Thymus (tissue), 11 donors: ENCODE measurements around the gene POMT1. TPM values are rescaled to one million over a fixed set of nuclear protein-coding genes. Genes with fewer than 3 reads are reported as not detected.
A peak's percentile ranks its signal among the peaks of the same experiment; 100 is the strongest.
"Not testable (repeated sequence)": the region's sequence is repeated elsewhere in the genome, so short reads cannot be mapped to it uniquely, and the experiment has no call there.

Experiments
- DNase-seq, 9 donors: peaks; one replicate each; pipeline ENCODE4 v3.0.0-alpha.2; 2013; ENCODE audit warnings: low spot score in 9 of 9, low read depth in 6 of 9, missing footprints in 1 of 9
- H3K27ac ChIP-seq, 2 donors: one replicate each; pipeline ENCODE4 v1.5.1; 2013; ENCODE audit warnings: control low read depth in 1 of 2, low read depth in 1 of 2, low read length in 1 of 2, mild to moderate bottlenecking in 1 of 2, moderate library complexity in 1 of 2
- H3K27me3 ChIP-seq, 2 donors: one replicate each; pipeline ENCODE4 v1.5.1; 2013; ENCODE audit warnings: low read length in 1 of 2; ENCODE audit not compliant: control insufficient read depth in 2 of 2, insufficient read depth in 1 of 2
- H3K36me3 ChIP-seq, 2 donors: one replicate each; pipeline ENCODE4 v1.5.1; 2013; ENCODE audit warnings: low read length in 1 of 2, mild to moderate bottlenecking in 1 of 2, moderate library complexity in 1 of 2; ENCODE audit not compliant: control insufficient read depth in 2 of 2, insufficient read depth in 2 of 2
- H3K4me1 ChIP-seq, 2 donors: one replicate each; pipeline ENCODE4 v1.5.1; 2013; ENCODE audit warnings: low read length in 2 of 2; ENCODE audit not compliant: control insufficient read depth in 2 of 2, insufficient read depth in 2 of 2
- H3K4me3 ChIP-seq, 2 donors: one replicate each; pipeline ENCODE4 v1.5.1; 2013; ENCODE audit warnings: low read length in 2 of 2, control low read depth in 1 of 2, mild to moderate bottlenecking in 1 of 2
- H3K9me3 ChIP-seq, 2 donors: one replicate each; pipeline ENCODE4 v1.5.1; 2013; ENCODE audit warnings: low read length in 1 of 2, mild to moderate bottlenecking in 1 of 2; ENCODE audit not compliant: control insufficient read depth in 2 of 2, insufficient read depth in 1 of 2
- WGBS: extraction: QIAGEN DNeasy Blood & Tissue Kit; methylation state at CpG from one replicate; pipeline ENCODE4 v1.1.7; 2013; 5-methylcytosine and 5-hydroxymethylcytosine counted together
- polyA plus RNA-seq: library from polyadenylated mRNA; stranded (reverse); fragments of 200-250 nt; gene quantifications from one replicate; pipeline ENCODE4 v1.2.3, GENCODE V29; 2013
- total RNA-seq: library from RNA; stranded (reverse); fragments of 120-200 nt; gene quantifications from one replicate; pipeline ENCODE4 v1.2.4, GENCODE V29; 2013
- donor health status: healthy.

Gene POMT1
- total and polyA plus RNA-seq, 2 donors, result 16.8 to 51.9 TPM

DNA sequence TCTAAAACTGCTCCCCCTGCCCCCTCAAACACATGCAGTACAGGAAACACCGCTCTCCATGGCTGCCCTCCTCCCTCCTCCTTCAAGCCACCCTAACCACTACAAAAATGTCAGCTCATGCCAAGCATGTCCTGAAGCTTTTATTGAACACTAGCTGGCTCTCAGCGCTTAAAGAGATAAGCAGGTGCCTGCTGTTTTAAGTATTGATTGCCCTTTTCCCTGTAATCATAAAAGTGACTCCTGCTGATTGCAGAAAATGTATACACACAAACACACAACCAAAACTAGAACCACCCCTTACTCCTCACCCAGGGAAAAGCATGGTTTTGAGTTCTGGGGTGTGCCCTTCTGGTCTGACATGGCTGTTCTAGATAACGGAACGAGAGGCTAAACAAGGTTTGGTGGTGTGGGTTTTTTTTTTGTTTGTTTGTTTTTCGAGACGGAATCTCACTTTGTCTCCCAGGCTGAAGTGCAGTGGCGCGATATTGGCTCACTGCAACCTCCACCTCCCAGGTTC, 32.1 kb downstream of the POMT1 start:
- Histone ChIP-seq H3K4me1 (peaks cover 33% of the 10 kb centered on the region in 2 donors), H3K9me3 (peaks cover 0 to 5% of the 10 kb centered on the region in 2 donors), H3K36me3 (peaks cover 0 to 1% of the 10 kb centered on the region in 2 donors), H3K27me3 (no peaks in the 10 kb centered on the region), H3K4me3 (no peak overlapping the region), H3K27ac (peak overlapping the region in 1 of 2 donors; percentile 55)
- DNase-seq, result peak in 3 of 9 donors; percentile 27 to 73 (median 49)
- 32% methylated on average over 8 of the region's 8 CpGs for WGBS

DNA sequence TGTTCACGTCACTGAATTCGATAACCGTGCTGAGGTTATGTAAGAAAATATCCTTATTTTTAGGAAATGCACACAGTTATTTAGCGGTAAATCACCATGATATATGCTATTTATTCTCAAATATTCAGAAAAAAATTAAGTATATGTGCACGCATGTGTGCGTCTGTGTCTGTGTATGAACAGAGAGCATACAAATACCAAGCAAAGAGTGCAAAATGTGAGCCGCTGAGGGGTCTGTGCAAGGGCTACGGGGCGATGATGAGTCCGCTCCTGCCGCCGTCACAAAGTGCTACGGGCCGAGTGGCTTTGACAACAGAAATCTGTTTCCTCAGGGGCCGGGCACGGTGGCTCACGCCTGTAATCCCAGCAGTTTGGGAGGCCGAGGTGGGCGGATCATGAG, 35.2 kb downstream of the POMT1 start:
- Histone ChIP-seq H3K4me3 (no peak overlapping the region), H3K36me3 (no peaks in the 10 kb centered on the region), H3K9me3 (peaks cover 0 to 8% of the 10 kb centered on the region in 2 donors), H3K4me1 (peaks cover 22 to 27% of the 10 kb centered on the region in 2 donors), H3K27ac (no peak overlapping the region), H3K27me3 (no peaks in the 10 kb centered on the region)
- no peak for DNase-seq
- WGBS, result 97% methylated on average over 19 of the region's 19 CpGs

DNA sequence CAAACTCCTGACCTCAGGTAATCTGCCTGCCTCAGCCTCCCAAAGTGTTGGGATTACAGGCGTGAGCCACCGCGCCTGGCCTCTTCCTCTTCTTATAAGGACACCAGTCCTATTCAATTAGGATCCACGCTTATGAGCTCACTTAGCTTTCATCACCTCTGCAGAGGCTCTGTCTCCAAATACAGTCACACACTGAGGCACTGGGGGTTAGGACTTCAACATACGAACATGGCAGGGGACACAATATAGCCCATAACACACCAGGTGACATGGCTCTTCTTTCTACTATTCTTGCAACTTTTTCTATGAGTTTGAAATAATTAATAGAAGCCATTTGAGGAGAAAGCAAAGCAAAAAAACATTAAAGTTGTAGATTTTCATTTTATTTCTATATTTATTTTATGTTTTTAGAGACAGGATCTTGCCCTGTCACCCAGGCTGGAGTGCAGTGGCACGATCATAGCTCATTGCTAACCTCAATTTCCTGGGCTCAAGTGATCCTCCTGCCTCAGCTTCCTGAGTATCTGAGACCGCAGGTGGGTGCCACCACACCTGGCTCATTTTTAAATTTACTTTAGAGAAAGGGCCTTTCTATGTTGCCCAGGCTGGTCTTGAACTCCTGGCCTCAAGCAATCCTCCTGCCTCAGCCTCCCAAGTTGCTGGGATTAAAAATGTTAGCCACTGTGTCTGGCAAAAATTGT, 36.7 kb downstream of the POMT1 start:
- Histone ChIP-seq H3K36me3 (no peaks in the 10 kb centered on the region), H3K27me3 (peaks cover 0 to 12% of the 10 kb centered on the region in 2 donors), H3K4me1 (peaks cover 21 to 23% of the 10 kb centered on the region in 2 donors), H3K4me3 (no peak overlapping the region), H3K27ac (no peak overlapping the region), H3K9me3 (peaks cover 7 to 22% of the 10 kb centered on the region in 2 donors)
- WGBS, result 62% methylated on average over 7 of the region's 7 CpGs
- DNase-seq, result peak in 1 of 9 donors; percentile 38

DNA sequence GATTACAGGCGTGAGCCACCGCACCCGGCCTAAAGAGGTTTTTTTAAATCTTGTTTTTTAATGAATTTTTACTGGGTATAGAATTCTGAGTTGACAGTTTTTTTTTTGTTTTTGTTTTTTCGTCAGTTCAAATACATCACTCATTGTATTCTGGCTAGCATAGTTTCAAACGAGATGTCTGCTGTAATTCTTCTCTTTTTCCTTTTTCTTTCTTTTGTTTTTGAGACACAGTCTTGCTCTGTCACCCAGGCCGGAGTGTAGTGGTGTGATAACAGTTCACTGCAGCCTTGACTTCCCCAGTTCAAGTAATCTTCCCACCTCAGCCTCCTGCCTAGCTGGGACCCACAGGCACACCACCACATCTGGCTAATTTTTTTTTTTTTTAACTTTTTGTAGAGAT, 40.4 kb downstream of the POMT1 start:
- H3K27ac ChIP-seq, result no peak overlapping the region
- H3K27me3 ChIP-seq, result peaks cover 18 to 48% of the 10 kb centered on the region in 2 donors
- no peaks in the 10 kb centered on the region for H3K36me3 ChIP-seq
- WGBS, result 93% methylated on average over 6 of the region's 6 CpGs
- H3K4me3 ChIP-seq, result no peak overlapping the region
- H3K4me1 ChIP-seq, result peaks cover 7 to 17% of the 10 kb centered on the region in 2 donors
- H3K9me3 ChIP-seq, result peaks cover 13 to 32% of the 10 kb centered on the region in 2 donors
- no peak for DNase-seq

DNA sequence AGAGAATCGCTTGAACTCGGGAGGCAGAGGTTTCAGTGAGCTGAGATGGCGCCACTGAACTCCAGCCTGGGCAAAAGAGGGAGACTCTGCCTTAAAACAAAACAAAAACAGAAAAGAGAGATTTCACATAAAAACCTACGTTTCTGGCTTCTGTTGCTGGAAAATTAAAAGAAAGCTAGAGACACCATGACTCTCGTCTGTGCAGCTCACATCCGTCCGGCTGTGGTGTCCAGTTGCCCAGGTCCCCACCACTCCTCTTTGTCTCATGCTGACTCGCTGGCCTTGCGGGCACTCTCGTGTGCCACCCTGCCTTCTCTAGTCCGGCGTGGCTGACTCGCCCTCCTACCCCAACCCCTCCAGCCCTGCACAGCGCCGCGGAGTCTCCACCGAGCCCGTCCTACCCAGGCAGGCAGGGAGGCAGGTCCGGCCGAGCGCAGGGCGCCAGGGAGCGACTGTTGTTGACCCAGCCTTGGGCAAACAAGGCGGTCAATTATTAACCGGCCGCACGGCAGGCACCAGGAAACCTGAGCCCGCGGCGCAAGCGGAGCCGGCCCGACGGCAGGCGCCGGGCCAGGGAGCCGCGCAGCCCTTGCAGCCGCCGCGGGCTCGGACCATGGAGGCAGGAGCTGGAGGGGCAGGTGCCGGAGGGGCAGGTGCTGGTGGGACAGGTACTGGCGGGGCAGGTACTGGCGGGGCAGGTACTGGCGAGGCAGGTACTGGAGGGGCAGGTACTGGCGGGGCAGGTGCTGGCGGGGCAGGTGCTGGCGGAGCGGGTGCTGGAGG, 42.5 kb downstream of the POMT1 start, which contains the start of gene PRRT1B:
TSS of gene PRRT1B (plus strand) at position 521 of the 783 bp plus-strand sequence. CDS start at position 614, 93 bp downstream.
- no peaks in the 10 kb centered on the region for H3K36me3 ChIP-seq
- H3K4me3 ChIP-seq, result no peak within 1 kb of the TSS
- H3K9me3 ChIP-seq, result peaks cover 13 to 32% of the 10 kb centered on the region in 2 donors
- H3K4me1 ChIP-seq, result peaks cover 0 to 9% of the 10 kb centered on the region in 2 donors
- peaks cover 18 to 63% of the 10 kb centered on the region in 2 donors for H3K27me3 ChIP-seq
- no peak for DNase-seq
- 33% methylated on average over 50 of the region's 50 CpGs for WGBS
- peak within 1 kb of the TSS in 1 of 2 donors; percentile 4 for H3K27ac ChIP-seq

DNA sequence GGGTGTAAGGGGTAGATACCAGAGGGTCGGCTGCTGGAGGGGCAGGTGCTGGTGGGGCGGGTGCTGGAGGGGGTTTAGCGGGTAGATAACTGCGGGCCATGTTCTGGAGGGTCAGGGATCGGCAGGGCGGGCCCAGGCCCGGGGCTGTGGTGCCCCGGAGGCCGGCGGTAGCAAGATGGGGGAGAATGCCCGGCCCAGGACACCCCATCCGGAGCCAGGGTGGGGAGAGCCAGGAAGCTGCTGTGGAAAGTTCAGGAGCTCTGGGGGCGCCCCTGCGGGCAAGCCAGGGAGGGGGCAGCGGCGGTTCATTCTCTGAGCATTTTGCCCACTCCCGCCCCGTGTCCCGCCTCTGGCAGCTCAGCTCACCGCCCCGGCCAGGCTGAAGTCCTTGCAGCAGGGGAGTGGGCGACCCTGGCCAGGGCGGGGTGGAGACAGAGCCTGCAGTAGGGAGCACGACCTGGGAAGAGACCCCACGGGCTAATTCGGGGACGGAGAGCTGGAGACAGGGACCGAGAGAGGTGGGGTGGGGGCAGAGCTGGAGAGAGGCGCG, 43.1 kb downstream of the POMT1 start:
- Histone ChIP-seq H3K36me3 (no peaks in the 10 kb centered on the region), H3K27ac (peak overlapping the region in 1 of 2 donors; percentile 4), H3K9me3 (peaks cover 13 to 32% of the 10 kb centered on the region in 2 donors), H3K4me3 (no peak overlapping the region), H3K27me3 (peaks cover 18 to 66% of the 10 kb centered on the region in 2 donors), H3K4me1 (peaks cover 0 to 9% of the 10 kb centered on the region in 2 donors)
- DNase-seq, result no peak
- 8% methylated on average over 30 of the region's 30 CpGs for WGBS

DNA sequence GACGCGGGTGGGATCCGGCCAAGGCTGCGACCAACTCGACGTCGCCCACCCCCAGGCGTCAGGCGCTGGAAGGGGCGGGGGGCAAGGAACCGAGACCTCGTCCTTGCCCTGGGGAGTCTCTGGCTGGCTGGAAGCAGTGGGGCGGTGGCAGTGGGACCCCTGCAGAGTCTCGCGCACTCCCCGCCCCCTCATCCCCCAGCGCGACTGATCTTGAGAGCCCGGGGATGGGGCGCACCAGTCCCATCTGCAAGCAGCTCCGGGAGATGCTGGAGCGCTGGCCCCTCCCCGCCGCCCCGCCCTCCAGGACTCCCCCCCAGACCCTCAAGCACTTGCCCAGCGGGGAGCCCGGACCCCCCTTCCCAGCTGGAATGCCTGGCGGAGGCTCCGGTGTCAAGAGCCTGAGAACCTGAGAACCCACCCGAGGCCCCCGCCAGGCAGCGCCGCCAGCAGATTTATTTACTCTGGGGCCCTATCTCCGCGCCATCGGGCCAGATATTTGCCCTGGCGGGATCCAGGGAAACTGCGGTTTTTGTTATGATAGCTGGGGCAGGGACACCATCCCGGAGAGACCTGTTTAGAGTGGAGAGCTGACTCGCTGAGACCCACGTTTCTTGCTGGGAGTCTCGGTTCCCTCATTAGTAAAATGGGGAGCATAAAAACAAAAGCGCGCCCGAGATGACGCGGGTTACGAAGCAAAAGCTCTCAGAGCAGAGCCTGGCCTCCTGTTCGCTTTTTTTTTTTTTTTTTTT, 43.8 kb downstream of the POMT1 start:
- peaks cover 18 to 66% of the 10 kb centered on the region in 2 donors for H3K27me3 ChIP-seq
- 6% methylated on average over 49 of the region's 49 CpGs for WGBS
- H3K27ac ChIP-seq, result peak overlapping the region in 1 of 2 donors; percentile 4
- no peaks in the 10 kb centered on the region for H3K36me3 ChIP-seq
- no peak for DNase-seq
- peaks cover 13 to 32% of the 10 kb centered on the region in 2 donors for H3K9me3 ChIP-seq
- H3K4me1 ChIP-seq, result peaks cover 0 to 9% of the 10 kb centered on the region in 2 donors
- H3K4me3 ChIP-seq, result no peak overlapping the region

DNA sequence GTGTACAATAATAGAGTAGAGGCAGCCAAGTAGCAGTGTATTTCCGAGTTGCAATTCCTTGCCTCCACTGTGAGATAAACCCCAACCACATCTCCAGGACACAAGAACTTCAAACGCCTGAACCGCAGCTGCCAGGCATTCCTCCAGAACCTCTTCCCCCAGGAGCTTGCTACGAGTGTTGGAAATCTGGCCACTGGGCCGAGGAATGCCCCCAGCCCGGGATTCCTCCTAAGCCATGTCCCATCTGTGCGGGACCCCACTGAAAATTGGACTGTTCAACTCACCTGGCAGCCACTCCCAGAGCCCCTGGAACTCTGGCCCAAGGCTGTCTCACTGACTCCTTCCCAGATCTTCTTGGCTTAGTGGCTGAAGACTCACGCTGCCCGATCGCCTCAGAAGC, 46.5 kb downstream of the POMT1 start:
- not testable (repeated sequence) for H3K4me1 ChIP-seq, H3K27ac ChIP-seq, DNase-seq, H3K36me3 ChIP-seq, H3K4me3 ChIP-seq
- Histone ChIP-seq H3K27me3 (peaks cover 26 to 80% of the 10 kb centered on the region in 2 donors), H3K9me3 (peaks cover 7 to 23% of the 10 kb centered on the region in 2 donors)
- 96% methylated on average over 10 of the region's 10 CpGs for WGBS
